Measurements from ENCODE around the gene PAPOLB.

The PAPOLB gene

DNA sequence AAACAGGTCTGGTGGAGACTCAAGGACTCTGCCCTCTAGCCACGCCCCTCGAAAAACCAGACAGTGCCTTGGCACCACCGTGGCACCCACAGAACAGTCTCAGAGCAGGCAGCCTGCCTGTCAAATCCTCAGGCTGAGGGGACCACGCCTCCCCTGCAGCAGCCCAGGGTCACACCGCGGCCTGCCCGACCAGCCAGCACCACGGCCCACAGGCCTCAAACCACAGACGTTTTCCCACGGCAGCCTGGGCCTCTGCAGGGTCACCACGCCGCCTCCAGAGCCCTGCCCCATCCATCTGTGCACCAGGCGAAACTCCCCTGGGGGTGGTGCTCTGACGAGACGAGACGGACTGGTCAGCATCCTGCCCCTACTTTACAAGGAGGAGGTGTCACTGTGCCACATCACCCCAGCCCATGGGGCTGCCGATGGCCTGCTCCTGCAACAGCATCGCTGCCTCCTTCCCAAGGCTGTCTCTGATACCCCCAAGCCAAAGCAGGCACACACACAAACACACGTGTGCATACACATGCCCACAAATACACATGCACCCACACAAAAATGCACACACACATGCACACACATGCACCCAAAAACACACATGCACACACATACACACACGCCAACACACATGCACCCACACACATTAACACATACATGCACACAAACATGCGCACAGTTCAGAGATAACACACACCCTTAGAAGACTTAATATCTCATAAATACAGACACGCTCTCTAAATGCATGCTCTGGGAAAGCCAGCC, 24.6 kb downstream of the PAPOLB start:
- TF ChIP-seq CTCF (IDR thresholded peaks at IDR 0.05; ENCODE audit: borderline replicate concordance, control extremely low read depth, extremely low read depth, insufficient read depth, missing control alignments): no peak
- DNase-seq (ENCODE audit: low spot score): no peak
- in situ Hi-C loops (cut with MboI; ENCODE audit: low sequenced_read_pairs, unreplicated experiment): no loop called here

DNA sequence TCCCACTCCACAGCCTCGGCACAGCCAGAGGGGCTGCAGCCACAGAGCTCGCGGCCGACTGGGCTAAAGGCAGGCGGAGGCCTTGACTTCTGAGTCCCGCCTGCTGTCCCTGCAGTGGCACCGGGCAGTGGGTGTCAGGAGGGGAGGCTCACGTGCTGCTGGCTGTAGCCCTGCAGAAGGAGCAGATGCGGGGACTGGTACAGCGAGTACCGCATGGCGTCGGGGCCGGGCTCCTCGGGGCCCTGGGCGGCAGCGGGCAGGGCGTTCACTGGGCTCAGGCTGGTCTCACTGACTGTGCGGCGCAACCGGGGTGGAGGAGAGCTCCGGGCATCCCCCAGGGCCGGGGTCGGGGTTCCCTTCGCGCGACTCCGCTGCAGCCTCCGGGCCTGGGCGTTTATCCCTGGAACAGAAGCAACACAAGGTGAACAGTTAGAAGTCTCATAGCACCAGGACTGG, 25.6 kb downstream of the PAPOLB start:
- TF ChIP-seq CTCF (IDR thresholded peaks at IDR 0.05; ENCODE audit: borderline replicate concordance, control extremely low read depth, extremely low read depth, insufficient read depth, missing control alignments): no peak
- in situ Hi-C loops (cut with MboI; ENCODE audit: low sequenced_read_pairs, unreplicated experiment): no loop called here
- no peak for DNase-seq (ENCODE audit: low spot score)

- no peak for TF ChIP-seq CTCF (IDR thresholded peaks at IDR 0.05; ENCODE audit: borderline replicate concordance, control extremely low read depth, extremely low read depth, insufficient read depth, missing control alignments)
- no peak for DNase-seq (ENCODE audit: low spot score)
- in situ Hi-C loops (cut with MboI; ENCODE audit: low sequenced_read_pairs, unreplicated experiment): no loop called here
Observed at GRCh38 chr7:4835398-4836205, 26.2 kb downstream of the PAPOLB start.

- no peak for DNase-seq (ENCODE audit: low spot score)
- in situ Hi-C loops (cut with MboI; ENCODE audit: low sequenced_read_pairs, unreplicated experiment): no loop called here
- no peak for TF ChIP-seq CTCF (IDR thresholded peaks at IDR 0.05; ENCODE audit: borderline replicate concordance, control extremely low read depth, extremely low read depth, insufficient read depth, missing control alignments)
Observed at GRCh38 chr7:4834601-4835397, 27.0 kb downstream of the PAPOLB start.

- in situ Hi-C loops (cut with MboI; ENCODE audit: low sequenced_read_pairs, unreplicated experiment): no loop called here
- DNase-seq (ENCODE audit: low spot score): no peak
Observed at GRCh38 chr7:4833691-4834600, 27.9 kb downstream of the PAPOLB start.

More at GRCh38 chr7:4833691-4834600, 27.9 kb downstream of the PAPOLB start:
- no peak for TF ChIP-seq CTCF (IDR thresholded peaks at IDR 0.05; ENCODE audit: borderline replicate concordance, control extremely low read depth, extremely low read depth, insufficient read depth, missing control alignments)

All from GM13976 (cell line).